HEK293 (cell line): ENCODE results near the gene APOO.

Experiments used
- CTCF ChIA-PET: fragments of 350-600 bp; formaldehyde crosslinking; extraction: SDS; loops from one replicate; lab custom pipeline; 2021; ENCODE audit warnings: antibody characterized with exemption; lab: Yijun Ruan, JAX
- POLR2A ChIA-PET: fragments of 300-600 bp; formaldehyde crosslinking; extraction: SDS; loops from one replicate; lab custom pipeline; 2020; ENCODE audit warnings: antibody characterized with exemption, inconsistent platforms; lab: Yijun Ruan, JAX
- H3K27ac ChIP-seq: fragments of 200-500 bp; sonication (Bioruptor generic); 2 replicates; pipeline ENCODE4 v1.5.1; 2014; ENCODE audit warnings: low read depth, low read length, control low read depth, inconsistent platforms; ENCODE audit errors: extremely low read depth
- H3K36me3 ChIP-seq, 2 experiments: fragments of 200-500 bp in 1 of 2; sonication (Bioruptor generic) in 1 of 2; 1 replicate in 1 of 2; 2 replicates in 1 of 2; pipeline ENCODE4 v1.5.1; 2014 to 2017; ENCODE audit warnings: inconsistent platforms in 2 of 2, low read length in 2 of 2; ENCODE audit not compliant: control insufficient read depth in 2 of 2, insufficient read depth in 1 of 2
- H3K4me1 ChIP-seq: fragments of 200-500 bp; sonication (Bioruptor generic); 2 replicates; pipeline ENCODE4 v1.5.1; 2014; ENCODE audit warnings: mild to moderate bottlenecking, low read length, inconsistent platforms; ENCODE audit not compliant: control insufficient read depth, insufficient read depth
- H3K4me3 ChIP-seq: 2 replicates; pipeline ENCODE4 v1.5.1; 2011; ENCODE audit warnings: low read depth, mild to moderate bottlenecking, control low read depth, low read length, moderate library complexity
- H3K9me3 ChIP-seq: fragments of 200-500 bp; sonication (Bioruptor generic); 2 replicates; pipeline ENCODE4 v1.5.1; 2014; ENCODE audit warnings: low read depth, low read length, inconsistent platforms; ENCODE audit not compliant: control insufficient read depth, insufficient read depth
- IKZF3 ChIP-seq: fragments of 450-650 bp; IDR thresholded peaks from 2 replicates; pipeline ENCODE4 v1.5.0; 2018; ENCODE audit warnings: missing biosample characterization, mild to moderate bottlenecking, missing genetic modification characterization, moderate library complexity
- KLF8 ChIP-seq: fragments of 450-650 bp; formaldehyde crosslinking; IDR thresholded peaks from 2 replicates; pipeline ENCODE4 v1.5.1; 2016; ENCODE audit warnings: missing biosample characterization, missing genetic modification characterization
- OSR2 ChIP-seq: fragments of 450-650 bp; formaldehyde crosslinking; IDR thresholded peaks from 2 replicates; pipeline ENCODE4 v1.5.1; 2016; ENCODE audit warnings: missing biosample characterization, missing genetic modification characterization
- TRIM28 ChIP-seq: IDR thresholded peaks from 2 replicates; pipeline ENCODE4 v1.6.1; 2011; ENCODE audit warnings: low read length, control low read depth, borderline replicate concordance
- ZBTB17 ChIP-seq: fragments of 450-650 bp; formaldehyde crosslinking; IDR thresholded peaks from 2 replicates; pipeline ENCODE4 v1.5.1; 2016; ENCODE audit warnings: missing biosample characterization, missing genetic modification characterization
- ZBTB44 ChIP-seq: fragments of 450-650 bp; IDR thresholded peaks from 2 replicates; pipeline ENCODE4 v1.5.1; 2018; ENCODE audit warnings: missing biosample characterization, mild to moderate bottlenecking, missing genetic modification characterization
- ZBTB6 ChIP-seq: fragments of 450-650 bp; formaldehyde crosslinking; IDR thresholded peaks from 2 replicates; pipeline ENCODE4 v1.5.1; 2017; ENCODE audit warnings: missing biosample characterization, missing genetic modification characterization
- ZIC2 ChIP-seq: fragments of 450-650 bp; formaldehyde crosslinking; IDR thresholded peaks from 2 replicates; pipeline ENCODE4 v1.5.1; 2016; ENCODE audit warnings: missing biosample characterization, missing genetic modification characterization
- ZNF140 ChIP-seq: fragments of 450-650 bp; formaldehyde crosslinking; IDR thresholded peaks from 2 replicates; pipeline ENCODE4 v1.5.1; 2016; ENCODE audit warnings: missing biosample characterization, missing genetic modification characterization
- ZNF16 ChIP-seq: fragments of 450-650 bp; formaldehyde crosslinking; IDR thresholded peaks from 2 replicates; pipeline ENCODE4 v1.5.1; 2016; ENCODE audit warnings: low read depth, missing biosample characterization, missing genetic modification characterization
- ZNF324 ChIP-seq: fragments of 450-650 bp; formaldehyde crosslinking; IDR thresholded peaks from 2 replicates; pipeline ENCODE4 v1.5.1; 2016; ENCODE audit warnings: missing biosample characterization, missing genetic modification characterization
- ZNF391 ChIP-seq: fragments of 450-650 bp; formaldehyde crosslinking; IDR thresholded peaks from 2 replicates; pipeline ENCODE4 v1.5.1; 2016; ENCODE audit warnings: low read depth, missing biosample characterization, missing genetic modification characterization, borderline replicate concordance
- ZNF558 ChIP-seq: fragments of 450-650 bp; formaldehyde crosslinking; IDR thresholded peaks from 2 replicates; pipeline ENCODE4 v1.5.1; 2016; ENCODE audit warnings: missing biosample characterization, missing genetic modification characterization
- ZNF585B ChIP-seq: fragments of 450-650 bp; formaldehyde crosslinking; IDR thresholded peaks from 2 replicates; pipeline ENCODE4 v1.5.1; 2016; ENCODE audit warnings: missing biosample characterization, missing genetic modification characterization
- ZNF654 ChIP-seq: fragments of 450-650 bp; formaldehyde crosslinking; IDR thresholded peaks from 2 replicates; pipeline ENCODE4 v1.5.1; 2016; ENCODE audit warnings: low read depth, missing biosample characterization, missing genetic modification characterization
- ZNF660 ChIP-seq: fragments of 450-650 bp; IDR thresholded peaks from 2 replicates; pipeline ENCODE4 v1.5.1; 2018; ENCODE audit warnings: missing biosample characterization, mild to moderate bottlenecking, missing genetic modification characterization
- ZNF707 ChIP-seq: fragments of 450-650 bp; formaldehyde crosslinking; IDR thresholded peaks from 2 replicates; pipeline ENCODE4 v1.5.1; 2016; ENCODE audit warnings: missing biosample characterization, missing genetic modification characterization
- TF ChIP-seq, protein P1 (sequence below): fragments of 450-650 bp; formaldehyde crosslinking; IDR thresholded peaks from 2 replicates; pipeline ENCODE4 v1.5.1; 2016; ENCODE audit warnings: missing biosample characterization, missing genetic modification characterization
- TF ChIP-seq, protein P2 (sequence below): fragments of 450-650 bp; formaldehyde crosslinking; IDR thresholded peaks from 2 replicates; pipeline ENCODE4 v1.5.1; 2016; ENCODE audit warnings: missing biosample characterization, missing genetic modification characterization
- TF ChIP-seq, protein P3 (sequence below): fragments of 450-650 bp; formaldehyde crosslinking; IDR thresholded peaks from 2 replicates; pipeline ENCODE4 v1.5.1; 2016; ENCODE audit warnings: missing biosample characterization, missing genetic modification characterization
- TF ChIP-seq, protein P4 (sequence below): fragments of 450-650 bp; formaldehyde crosslinking; IDR thresholded peaks from 2 replicates; pipeline ENCODE4 v1.5.1; 2016; ENCODE audit warnings: missing biosample characterization, missing genetic modification characterization, low read depth

Gene APOO

GRCh38 chrX:23904096-23904495 is 3.6 kb downstream of the APOO start:
- TF ChIP-seq ZNF324 (tag by site-specific recombination): no peak
- no peak for TF ChIP-seq ZNF140 (tag by site-specific recombination)
- H3K36me3 ChIP-seq: no peaks in the 10 kb centered on the region
- ChIA-PET POLR2A (interaction anchor here (0.6 to 0.7 kb wide), 2 partner anchors 118 to 126 kb away, joined by 3 to 5 read pairs; no protein-coding TSS in a partner anchor), CTCF (interaction anchor here (0.7 to 4.2 kb wide), 7 partner anchors 38 to 457 kb away, joined by 3 to 130 read pairs (median 3); no protein-coding TSS in a partner anchor)
- H3K4me1 ChIP-seq: peaks cover 12% of the 10 kb centered on the region
- no peak overlapping the region for H3K4me3 ChIP-seq
- H3K9me3 ChIP-seq: no peaks in the 10 kb centered on the region
- H3K27ac ChIP-seq: no peak overlapping the region

- TF ChIP-seq, protein P1, sequence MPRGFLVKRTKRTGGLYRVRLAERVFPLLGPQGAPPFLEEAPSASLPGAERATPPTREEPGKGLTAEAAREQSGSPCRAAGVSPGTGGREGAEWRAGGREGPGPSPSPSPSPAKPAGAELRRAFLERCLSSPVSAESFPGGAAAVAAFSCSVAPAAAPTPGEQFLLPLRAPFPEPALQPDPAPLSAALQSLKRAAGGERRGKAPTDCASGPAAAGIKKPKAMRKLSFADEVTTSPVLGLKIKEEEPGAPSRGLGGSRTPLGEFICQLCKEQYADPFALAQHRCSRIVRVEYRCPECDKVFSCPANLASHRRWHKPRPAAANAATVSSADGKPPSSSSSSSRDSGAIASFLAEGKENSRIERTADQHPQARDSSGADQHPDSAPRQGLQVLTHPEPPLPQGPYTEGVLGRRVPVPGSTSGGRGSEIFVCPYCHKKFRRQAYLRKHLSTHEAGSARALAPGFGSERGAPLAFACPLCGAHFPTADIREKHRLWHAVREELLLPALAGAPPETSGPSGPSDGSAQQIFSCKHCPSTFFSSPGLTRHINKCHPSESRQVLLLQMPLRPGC: peak; percentile 51; the same call in 1 of the 2 replicates
- no peak for TF ChIP-seq OSR2
- no peak for TF ChIP-seq ZNF391 (tag by site-specific recombination)
- TF ChIP-seq, protein P2, sequence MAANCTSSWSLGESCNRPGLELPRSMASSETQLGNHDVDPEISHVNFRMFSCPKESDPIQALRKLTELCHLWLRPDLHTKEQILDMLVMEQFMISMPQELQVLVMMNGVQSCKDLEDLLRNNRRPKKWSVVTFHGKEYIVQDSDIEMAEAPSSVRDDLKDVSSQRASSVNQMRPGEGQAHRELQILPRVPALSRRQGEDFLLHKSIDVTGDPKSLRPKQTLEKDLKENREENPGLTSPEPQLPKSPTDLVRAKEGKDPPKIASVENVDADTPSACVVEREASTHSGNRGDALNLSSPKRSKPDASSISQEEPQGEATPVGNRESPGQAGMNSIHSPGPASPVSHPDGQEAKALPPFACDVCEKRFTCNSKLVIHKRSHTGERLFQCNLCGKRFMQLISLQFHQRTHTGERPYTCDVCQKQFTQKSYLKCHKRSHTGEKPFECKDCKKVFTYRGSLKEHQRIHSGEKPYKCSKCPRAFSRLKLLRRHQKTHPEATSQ (tag by site-specific recombination): no peak
- no peak for TF ChIP-seq ZNF585B (tag by site-specific recombination)
- peak; percentile 29; the same call in 1 of the 2 replicates for TF ChIP-seq ZNF660 (tag by site-specific recombination)
- peak; percentile 90 for TF ChIP-seq IKZF3 (tag by site-specific recombination)
- TF ChIP-seq ZBTB44: 0 out of 2 replicates have a peak, but pooled peaks have one; percentile 25
- TF ChIP-seq ZNF707 (tag by site-specific recombination): no peak
- peak; percentile 87 for TF ChIP-seq ZNF654
- H3K27ac ChIP-seq: no peak overlapping the region
- CTCF ChIA-PET: interaction anchor here (0.5 to 4.2 kb wide), 66 partner anchors 10 to 1919 kb away, joined by 3 to 130 read pairs (median 5); partner anchors contain the start of genes ACOT9, EIF2S3, PRDX4 and SAT1
- H3K36me3 ChIP-seq: no peaks in the 10 kb centered on the region
- H3K4me1 ChIP-seq: peaks cover 18% of the 10 kb centered on the region
- POLR2A ChIA-PET: interaction anchor here (0.6 to 3.6 kb wide), 8 partner anchors 35 to 159 kb away, joined by 3 to 79 read pairs (median 4); partner anchors contain the start of genes ACOT9 and SAT1
- H3K9me3 ChIP-seq: no peaks in the 10 kb centered on the region
- H3K4me3 ChIP-seq: no peak overlapping the region
Measured at GRCh38 chrX:23902419-23902818, 5.3 kb downstream of the APOO start.

DNA sequence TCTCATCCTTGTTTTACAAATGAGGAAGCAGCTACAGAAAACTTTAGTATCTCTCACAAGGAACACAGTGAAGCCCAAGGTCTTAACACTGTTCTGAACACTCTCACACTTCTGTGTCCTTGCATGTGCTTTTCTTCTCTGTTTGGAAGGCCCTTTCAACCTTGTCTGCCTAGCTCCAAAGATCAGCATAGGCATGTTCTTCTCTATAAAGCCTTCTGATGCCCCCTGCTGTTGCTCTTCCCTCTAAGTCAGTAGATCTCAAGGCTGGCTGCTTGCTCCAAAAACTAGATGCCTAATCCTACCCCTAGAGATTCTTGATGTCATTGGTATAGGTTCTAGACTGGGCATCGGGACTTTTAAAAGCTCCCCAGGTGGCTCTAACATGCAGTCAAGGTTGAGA is 5.9 kb downstream of the APOO start:
- no peak overlapping the region for H3K27ac ChIP-seq
- ChIA-PET POLR2A (interaction anchor here (0.6 to 3.6 kb wide), 9 partner anchors 35 to 159 kb away, joined by 3 to 79 read pairs (median 5); partner anchors contain the start of genes ACOT9 and SAT1), CTCF (interaction anchor here (0.5 to 4.2 kb wide), 78 partner anchors 11 to 1918 kb away, joined by 3 to 130 read pairs (median 5); partner anchors contain the start of genes ACOT9, EIF2S3, PRDX4 and SAT1)
- no peaks in the 10 kb centered on the region for H3K36me3 ChIP-seq
- H3K4me1 ChIP-seq: peaks cover 18% of the 10 kb centered on the region
- H3K4me3 ChIP-seq: no peak overlapping the region
- H3K9me3 ChIP-seq: no peaks in the 10 kb centered on the region
- TF ChIP-seq, protein P3, sequence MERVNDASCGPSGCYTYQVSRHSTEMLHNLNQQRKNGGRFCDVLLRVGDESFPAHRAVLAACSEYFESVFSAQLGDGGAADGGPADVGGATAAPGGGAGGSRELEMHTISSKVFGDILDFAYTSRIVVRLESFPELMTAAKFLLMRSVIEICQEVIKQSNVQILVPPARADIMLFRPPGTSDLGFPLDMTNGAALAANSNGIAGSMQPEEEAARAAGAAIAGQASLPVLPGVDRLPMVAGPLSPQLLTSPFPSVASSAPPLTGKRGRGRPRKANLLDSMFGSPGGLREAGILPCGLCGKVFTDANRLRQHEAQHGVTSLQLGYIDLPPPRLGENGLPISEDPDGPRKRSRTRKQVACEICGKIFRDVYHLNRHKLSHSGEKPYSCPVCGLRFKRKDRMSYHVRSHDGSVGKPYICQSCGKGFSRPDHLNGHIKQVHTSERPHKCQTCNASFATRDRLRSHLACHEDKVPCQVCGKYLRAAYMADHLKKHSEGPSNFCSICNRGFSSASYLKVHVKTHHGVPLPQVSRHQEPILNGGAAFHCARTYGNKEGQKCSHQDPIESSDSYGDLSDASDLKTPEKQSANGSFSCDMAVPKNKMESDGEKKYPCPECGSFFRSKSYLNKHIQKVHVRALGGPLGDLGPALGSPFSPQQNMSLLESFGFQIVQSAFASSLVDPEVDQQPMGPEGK: no peak; the same call in 1 of the 2 replicates
- TF ChIP-seq ZBTB17 (tag by site-specific recombination) (peak; percentile 78), KLF8 (peak; percentile 16; the same call in 1 of the 2 replicates), ZNF16 (tag by site-specific recombination) (no peak), TRIM28 (0 out of 2 replicates have a peak, but pooled peaks have one; percentile 10), ZNF558 (no peak), ZNF654 (peak; percentile 87), ZIC2 (tag by site-specific recombination) (0 out of 2 replicates have a peak, but pooled peaks have one; percentile 15), ZBTB6 (tag by site-specific recombination) (0 out of 2 replicates have a peak, but pooled peaks have one; percentile 17)
- TF ChIP-seq, protein P4, sequence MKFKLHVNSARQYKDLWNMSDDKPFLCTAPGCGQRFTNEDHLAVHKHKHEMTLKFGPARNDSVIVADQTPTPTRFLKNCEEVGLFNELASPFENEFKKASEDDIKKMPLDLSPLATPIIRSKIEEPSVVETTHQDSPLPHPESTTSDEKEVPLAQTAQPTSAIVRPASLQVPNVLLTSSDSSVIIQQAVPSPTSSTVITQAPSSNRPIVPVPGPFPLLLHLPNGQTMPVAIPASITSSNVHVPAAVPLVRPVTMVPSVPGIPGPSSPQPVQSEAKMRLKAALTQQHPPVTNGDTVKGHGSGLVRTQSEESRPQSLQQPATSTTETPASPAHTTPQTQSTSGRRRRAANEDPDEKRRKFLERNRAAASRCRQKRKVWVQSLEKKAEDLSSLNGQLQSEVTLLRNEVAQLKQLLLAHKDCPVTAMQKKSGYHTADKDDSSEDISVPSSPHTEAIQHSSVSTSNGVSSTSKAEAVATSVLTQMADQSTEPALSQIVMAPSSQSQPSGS: no peak
